Liver (tissue), 9 donors: ENCODE measurements around the gene ACKR2. TPM values are rescaled to one million over a fixed set of nuclear protein-coding genes. Genes with fewer than 3 reads are reported as not detected.

Experiments
- DNase-seq: peaks from one replicate; pipeline ENCODE4 v3.0.0-alpha.2; 2017; ENCODE audit warnings: low spot score
- H3K27ac ChIP-seq, 2 donors: one replicate each; pipeline ENCODE4 v1.7.0; 2013; ENCODE audit warnings: inconsistent platforms in 2 of 2, low read length in 2 of 2, control low read depth in 1 of 2, low read depth in 1 of 2, mild to moderate bottlenecking in 1 of 2
- H3K27me3 ChIP-seq, 4 donors: one replicate each; pipeline versions ENCODE4 v1.6.1 to v1.7.0; 2013; ENCODE audit warnings: low read length in 3 of 4, inconsistent platforms in 1 of 4, mild to moderate bottlenecking in 1 of 4, moderate library complexity in 1 of 4; ENCODE audit not compliant: control insufficient read depth in 4 of 4, insufficient read depth in 4 of 4
- H3K36me3 ChIP-seq, 4 donors: one replicate each; pipeline versions ENCODE4 v1.6.1 to v1.7.0; 2013; ENCODE audit warnings: low read length in 3 of 4, mild to moderate bottlenecking in 3 of 4, low read depth in 1 of 4, moderate library complexity in 1 of 4; ENCODE audit not compliant: control insufficient read depth in 4 of 4, insufficient read depth in 3 of 4
- H3K4me1 ChIP-seq, 4 donors: one replicate each; pipeline versions ENCODE4 v1.6.1 to v1.7.0; 2013; ENCODE audit warnings: low read length in 3 of 4, mild to moderate bottlenecking in 3 of 4, moderate library complexity in 1 of 4; ENCODE audit not compliant: control insufficient read depth in 4 of 4, insufficient read depth in 4 of 4
- H3K4me3 ChIP-seq, 3 donors: one replicate each; pipeline versions ENCODE4 v1.6.1 to v1.7.0; 2013; ENCODE audit warnings: low read length in 3 of 3, control low read depth in 1 of 3, low read depth in 1 of 3, mild to moderate bottlenecking in 1 of 3
- H3K9ac ChIP-seq, 2 donors: one replicate each; pipeline ENCODE4 v1.7.0; 2013; ENCODE audit warnings: low read length in 2 of 2, mild to moderate bottlenecking in 2 of 2, moderate library complexity in 2 of 2, control low read depth in 1 of 2, low read depth in 1 of 2
- H3K9me3 ChIP-seq, 4 donors: one replicate each; pipeline versions ENCODE4 v1.6.1 to v1.7.0; 2013; ENCODE audit warnings: low read length in 3 of 4; ENCODE audit not compliant: control insufficient read depth in 4 of 4
- ATF3 ChIP-seq: IDR thresholded peaks from 2 replicates; pipeline ENCODE4 v1.6.1; 2016; ENCODE audit warnings: antibody characterized with exemption
- FOXA1 ChIP-seq: IDR thresholded peaks from 2 replicates; pipeline ENCODE4 v1.6.1; 2016; ENCODE audit warnings: antibody characterized with exemption
- FOXA2 ChIP-seq: IDR thresholded peaks from 2 replicates; pipeline ENCODE4 v1.6.1; 2016; ENCODE audit warnings: antibody characterized with exemption
- GABPA ChIP-seq, 2 donors: IDR thresholded peaks in 1 of 2; conservative IDR thresholded peaks in 1 of 2; 2 replicates each; pipeline ENCODE4 v1.6.1; 2016; ENCODE audit warnings: antibody characterized with exemption in 2 of 2, mild to moderate bottlenecking in 1 of 2, moderate library complexity in 1 of 2
- HNF4A ChIP-seq, 2 donors: conservative IDR thresholded peaks; 2 replicates each; pipeline ENCODE4 v1.6.1; 2016; ENCODE audit warnings: antibody characterized with exemption in 2 of 2, mild to moderate bottlenecking in 2 of 2
- HNF4G ChIP-seq: IDR thresholded peaks from 2 replicates; pipeline ENCODE4 v1.6.1; 2016; ENCODE audit warnings: antibody characterized with exemption
- JUND ChIP-seq, 2 donors: IDR thresholded peaks; 2 replicates each; pipeline ENCODE4 v1.6.1; 2016; ENCODE audit warnings: antibody characterized with exemption in 2 of 2
- NR2F2 ChIP-seq: IDR thresholded peaks from 2 replicates; pipeline ENCODE4 v1.6.1; 2016; ENCODE audit warnings: antibody characterized with exemption
- RAD21 ChIP-seq, 2 donors: IDR thresholded peaks; 2 replicates each; pipeline ENCODE4 v1.6.1; 2016; ENCODE audit warnings: antibody characterized with exemption in 2 of 2, mild to moderate bottlenecking in 2 of 2
- REST ChIP-seq: IDR thresholded peaks from 2 replicates; pipeline ENCODE4 v1.6.1; 2016; ENCODE audit warnings: antibody characterized with exemption, mild to moderate bottlenecking
- RXRA ChIP-seq, 2 donors: IDR thresholded peaks; 2 replicates each; pipeline ENCODE4 v1.6.1; 2017 to 2018; ENCODE audit warnings: antibody characterized with exemption in 2 of 2, mild to moderate bottlenecking in 1 of 2
- SP1 ChIP-seq: IDR thresholded peaks from 2 replicates; pipeline ENCODE4 v1.6.1; 2018; ENCODE audit warnings: antibody characterized with exemption, mild to moderate bottlenecking
- TAF1 ChIP-seq: conservative IDR thresholded peaks from 2 replicates; pipeline ENCODE4 v1.6.1; 2016; ENCODE audit warnings: antibody characterized with exemption, mild to moderate bottlenecking
- WGBS: extraction: QIAGEN DNeasy Blood & Tissue Kit; methylation state at CpG from one replicate; pipeline ENCODE4 v1.1.7; 2013; 5-methylcytosine and 5-hydroxymethylcytosine counted together
- polyA plus RNA-seq, 2 donors: library from polyadenylated mRNA; stranded (reverse) in 1 of 2; unstranded in 1 of 2; fragments of 200-250 nt in 1 of 2; fragments of >200 nt in 1 of 2; fragmentation: Nextera tagmentation in 1 of 2; extraction: Ambion mirVana in 1 of 2; gene quantifications; one replicate each; pipeline versions ENCODE4 v1.2.1 to v1.2.3, GENCODE V29; 2013 to 2015
- total RNA-seq, 2 donors: library from RNA; depleted of rRNA; stranded (reverse); fragments of >200 nt; gene quantifications; one replicate each; pipeline ENCODE4 v1.2.3, GENCODE V29; 2014
- TF ChIP-seq, protein P1 (sequence below): IDR thresholded peaks from 2 replicates; pipeline ENCODE4 v1.6.1; 2016; ENCODE audit warnings: antibody characterized with exemption
- TF ChIP-seq, protein P2 (sequence below): IDR thresholded peaks from 2 replicates; pipeline ENCODE4 v1.6.1; 2016; ENCODE audit warnings: antibody characterized with exemption
- TF ChIP-seq, protein P3 (sequence below): fragments of 150-350 bp; IDR thresholded peaks from 2 replicates; pipeline ENCODE4 v1.5.1; 2017; ENCODE audit warnings: improper control_type of control experiment, low read depth, low read length; ENCODE audit not compliant: missing input control
- donor health status: healthy.
- donor health status: healthy.
- donor health status: healthy.
- donor health status: healthy.
- donor health status: healthy.

ACKR2 gene
- total and polyA plus RNA-seq, 4 donors, result 7.3 to 19.3 (median 10.8) TPM

- Histone ChIP-seq H3K36me3 (no peaks in the 10 kb centered on the region), H3K4me1 (peaks cover 0 to 7% (median under 1%) of the 10 kb centered on the region in 4 donors), H3K27me3 (no peaks in the 10 kb centered on the region), H3K9me3 (no peaks in the 10 kb centered on the region), H3K27ac (no peak overlapping the region), H3K4me3 (no peak overlapping the region), H3K9ac (no peak overlapping the region)
- WGBS, result 91% methylated on average over 3 of the region's 3 CpGs
- no peak for DNase-seq
- TF ChIP-seq, protein P1, sequence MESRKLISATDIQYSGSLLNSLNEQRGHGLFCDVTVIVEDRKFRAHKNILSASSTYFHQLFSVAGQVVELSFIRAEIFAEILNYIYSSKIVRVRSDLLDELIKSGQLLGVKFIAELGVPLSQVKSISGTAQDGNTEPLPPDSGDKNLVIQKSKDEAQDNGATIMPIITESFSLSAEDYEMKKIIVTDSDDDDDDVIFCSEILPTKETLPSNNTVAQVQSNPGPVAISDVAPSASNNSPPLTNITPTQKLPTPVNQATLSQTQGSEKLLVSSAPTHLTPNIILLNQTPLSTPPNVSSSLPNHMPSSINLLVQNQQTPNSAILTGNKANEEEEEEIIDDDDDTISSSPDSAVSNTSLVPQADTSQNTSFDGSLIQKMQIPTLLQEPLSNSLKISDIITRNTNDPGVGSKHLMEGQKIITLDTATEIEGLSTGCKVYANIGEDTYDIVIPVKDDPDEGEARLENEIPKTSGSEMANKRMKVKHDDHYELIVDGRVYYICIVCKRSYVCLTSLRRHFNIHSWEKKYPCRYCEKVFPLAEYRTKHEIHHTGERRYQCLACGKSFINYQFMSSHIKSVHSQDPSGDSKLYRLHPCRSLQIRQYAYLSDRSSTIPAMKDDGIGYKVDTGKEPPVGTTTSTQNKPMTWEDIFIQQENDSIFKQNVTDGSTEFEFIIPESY, result no peak
- TF ChIP-seq RAD21 (IDR thresholded peaks at IDR 0.05) (no peak), NR2F2 (no peak), FOXA2 (no peak), HNF4A (conservative IDR thresholded peaks at IDR 0.05) (no peak), TAF1 (no peak), GABPA (IDR thresholded peaks at IDR 0.05 in 1 of 2, conservative IDR thresholded peaks at IDR 0.05 in 1 of 2) (no peak), JUND (IDR thresholded peaks at IDR 0.05) (no peak), SP1 (no peak), RXRA (IDR thresholded peaks at IDR 0.05) (no peak)
- TF ChIP-seq, protein P2, sequence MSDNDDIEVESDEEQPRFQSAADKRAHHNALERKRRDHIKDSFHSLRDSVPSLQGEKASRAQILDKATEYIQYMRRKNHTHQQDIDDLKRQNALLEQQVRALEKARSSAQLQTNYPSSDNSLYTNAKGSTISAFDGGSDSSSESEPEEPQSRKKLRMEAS, result no peak
- TF ChIP-seq, protein P3, sequence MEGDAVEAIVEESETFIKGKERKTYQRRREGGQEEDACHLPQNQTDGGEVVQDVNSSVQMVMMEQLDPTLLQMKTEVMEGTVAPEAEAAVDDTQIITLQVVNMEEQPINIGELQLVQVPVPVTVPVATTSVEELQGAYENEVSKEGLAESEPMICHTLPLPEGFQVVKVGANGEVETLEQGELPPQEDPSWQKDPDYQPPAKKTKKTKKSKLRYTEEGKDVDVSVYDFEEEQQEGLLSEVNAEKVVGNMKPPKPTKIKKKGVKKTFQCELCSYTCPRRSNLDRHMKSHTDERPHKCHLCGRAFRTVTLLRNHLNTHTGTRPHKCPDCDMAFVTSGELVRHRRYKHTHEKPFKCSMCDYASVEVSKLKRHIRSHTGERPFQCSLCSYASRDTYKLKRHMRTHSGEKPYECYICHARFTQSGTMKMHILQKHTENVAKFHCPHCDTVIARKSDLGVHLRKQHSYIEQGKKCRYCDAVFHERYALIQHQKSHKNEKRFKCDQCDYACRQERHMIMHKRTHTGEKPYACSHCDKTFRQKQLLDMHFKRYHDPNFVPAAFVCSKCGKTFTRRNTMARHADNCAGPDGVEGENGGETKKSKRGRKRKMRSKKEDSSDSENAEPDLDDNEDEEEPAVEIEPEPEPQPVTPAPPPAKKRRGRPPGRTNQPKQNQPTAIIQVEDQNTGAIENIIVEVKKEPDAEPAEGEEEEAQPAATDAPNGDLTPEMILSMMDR, result no peak
Observed at GRCh38 chr3:42901073-42901415, 91.8 kb downstream of the ACKR2 start.

GRCh38 chr3:42902257-42902656, 93.0 kb downstream of the ACKR2 start:
- no peak overlapping the region for H3K9ac ChIP-seq
- H3K9me3 ChIP-seq, result no peaks in the 10 kb centered on the region
- H3K27me3 ChIP-seq, result no peaks in the 10 kb centered on the region
- TF ChIP-seq RXRA (IDR thresholded peaks at IDR 0.05) (no peak), FOXA2 (no peak), RAD21 (IDR thresholded peaks at IDR 0.05) (no peak), FOXA1 (no peak)
- H3K27ac ChIP-seq, result no peak overlapping the region
- DNase-seq, result no peak
- H3K36me3 ChIP-seq, result no peaks in the 10 kb centered on the region
- WGBS, result 71% methylated on average over 2 of the region's 2 CpGs
- no peak overlapping the region for H3K4me3 ChIP-seq
- peaks cover 2 to 17% (median 6%) of the 10 kb centered on the region in 4 donors for H3K4me1 ChIP-seq

GRCh38 chr3:42904076-42904475, 94.8 kb downstream of the ACKR2 start:
- Histone ChIP-seq H3K4me1 (peaks cover 2 to 18% (median 6%) of the 10 kb centered on the region in 4 donors), H3K27me3 (no peaks in the 10 kb centered on the region), H3K4me3 (no peak overlapping the region), H3K9ac (no peak overlapping the region), H3K36me3 (peaks cover 0 to 7% (median 2%) of the 10 kb centered on the region in 4 donors), H3K27ac (no peak overlapping the region), H3K9me3 (no peaks in the 10 kb centered on the region)
- TF ChIP-seq JUND (IDR thresholded peaks at IDR 0.05) (no peak), GABPA (IDR thresholded peaks at IDR 0.05 in 1 of 2, conservative IDR thresholded peaks at IDR 0.05 in 1 of 2) (no peak), HNF4G (no peak), FOXA1 (no peak), REST (no peak), NR2F2 (no peak), SP1 (no peak), TAF1 (no peak), FOXA2 (no peak), ATF3 (no peak), RXRA (IDR thresholded peaks at IDR 0.05) (no peak), RAD21 (IDR thresholded peaks at IDR 0.05) (no peak)
- TF ChIP-seq, protein P1, result no peak
- no peak for DNase-seq
- WGBS, result 90% methylated on average over 1 of the region's 1 CpG
